Activated effector memory CD4-positive, alpha-beta T cell treated with anti-CD3 and anti-CD28 coated beads, Interleukin-2, amount 50 U/mL, for 16 hours (primary cell): ENCODE results near the gene MED23.
A peak's percentile ranks its signal among the peaks of the same experiment; 100 is the strongest.
"Not testable (repeated sequence)": the region's sequence is repeated elsewhere in the genome, so short reads cannot be mapped to it uniquely, and the experiment has no call there.

Experiments used
- DNase-seq: peaks from one replicate; pipeline ENCODE4 v3.0.0-alpha.2; 2020

The MED23 gene

GRCh38 chr6:131568726-131569125 is 59.3 kb downstream of the MED23 start:
- DNase-seq: no peak

GRCh38 chr6:131565056-131565455 is 63.0 kb downstream of the MED23 start:
- DNase-seq: no peak

- no peak for DNase-seq
Observed at GRCh38 chr6:131561925-131562707, 65.9 kb downstream of the MED23 start.

GRCh38 chr6:131558922-131559321 is 69.1 kb downstream of the MED23 start:
- no peak for DNase-seq

GRCh38 chr6:131555992-131556391 is 72.0 kb downstream of the MED23 start:
- no peak for DNase-seq

GRCh38 chr6:131552572-131552971 is 75.5 kb downstream of the MED23 start:
- DNase-seq: no peak

- no peak for DNase-seq
Observed at GRCh38 chr6:131551902-131552301, 76.1 kb downstream of the MED23 start.

GRCh38 chr6:131549811-131550210 is 78.2 kb downstream of the MED23 start:
- no peak for DNase-seq

GRCh38 chr6:131548441-131548840 is 79.6 kb downstream of the MED23 start:
- DNase-seq: no peak

GRCh38 chr6:131547488-131547887 is 80.6 kb downstream of the MED23 start:
- DNase-seq: no peak

- DNase-seq: no peak
Observed at GRCh38 chr6:131545317-131545716, 82.7 kb downstream of the MED23 start.

GRCh38 chr6:131538615-131539014 is 89.4 kb downstream of the MED23 start:
- not testable (repeated sequence) for DNase-seq

- DNase-seq: peak; percentile 69
Observed at GRCh38 chr6:131532580-131533039, 95.4 kb downstream of the MED23 start.

GRCh38 chr6:131531681-131532080 is 96.4 kb downstream of the MED23 start:
- DNase-seq: not testable (repeated sequence)

GRCh38 chr6:131530936-131531335 is 97.1 kb downstream of the MED23 start:
- DNase-seq: not testable (repeated sequence)

- DNase-seq: no peak
Observed at GRCh38 chr6:131524695-131525336, 103.2 kb downstream of the MED23 start.

GRCh38 chr6:131523988-131524673 is 103.9 kb downstream of the MED23 start:
- no peak for DNase-seq
